HEK293T (cell line): ENCODE results near the gene TAF6.

Experiments
- CTCF ChIA-PET: fragments of 350-600 bp; formaldehyde crosslinking; extraction: SDS; loops from one replicate; lab custom pipeline; 2021; ENCODE audit warnings: antibody characterized with exemption, inconsistent platforms; lab: Yijun Ruan, JAX
- POLR2A ChIA-PET: fragments of 350-600 bp; formaldehyde crosslinking; extraction: SDS; loops from one replicate; lab custom pipeline; 2020; ENCODE audit warnings: antibody characterized with exemption, inconsistent platforms; lab: Yijun Ruan, JAX
- DNase-seq: peaks from one replicate; pipeline ENCODE4 v3.0.0; 2012; ENCODE audit warnings: mixed read lengths; ENCODE audit errors: extremely low spot score
- ARNT ChIP-seq: fragments of 450-650 bp; IDR thresholded peaks from 2 replicates; pipeline ENCODE4 v1.6.1; 2017; ENCODE audit warnings: mild to moderate bottlenecking
- BHLHE40 ChIP-seq: fragments of 450-650 bp; IDR thresholded peaks from 2 replicates; pipeline ENCODE4 v1.6.1; 2016; ENCODE audit warnings: mild to moderate bottlenecking, moderate library complexity, borderline replicate concordance
- CTBP1 ChIP-seq: fragments of 450-650 bp; IDR thresholded peaks from 2 replicates; pipeline ENCODE4 v1.6.1; 2016; ENCODE audit warnings: borderline replicate concordance
- ELF4 ChIP-seq: fragments of 450-650 bp; IDR thresholded peaks from 2 replicates; pipeline ENCODE4 v1.6.1; 2017; ENCODE audit warnings: antibody characterized with exemption
- FOXA1 ChIP-seq: fragments of 450-650 bp; IDR thresholded peaks from 2 replicates; pipeline ENCODE4 v1.6.1; 2016; ENCODE audit warnings: mild to moderate bottlenecking
- FOXK2 ChIP-seq: fragments of 450-650 bp; IDR thresholded peaks from 2 replicates; pipeline ENCODE4 v1.6.1; 2016; ENCODE audit warnings: mild to moderate bottlenecking
- FOXM1 ChIP-seq: fragments of 450-650 bp; IDR thresholded peaks from 2 replicates; pipeline ENCODE4 v1.6.1; 2017; ENCODE audit warnings: mild to moderate bottlenecking, borderline replicate concordance
- HDGF ChIP-seq: fragments of 450-650 bp; IDR thresholded peaks from 2 replicates; pipeline ENCODE4 v1.6.1; 2017; ENCODE audit warnings: antibody characterized with exemption, borderline replicate concordance
- L3MBTL2 ChIP-seq: fragments of 450-650 bp; conservative IDR thresholded peaks from 2 replicates; pipeline ENCODE4 v1.6.1; 2016; ENCODE audit warnings: mild to moderate bottlenecking
- LEF1 ChIP-seq: fragments of 450-650 bp; IDR thresholded peaks from 2 replicates; pipeline ENCODE4 v1.6.1; 2017; ENCODE audit warnings: mild to moderate bottlenecking, borderline replicate concordance
- NFRKB ChIP-seq: fragments of 450-650 bp; IDR thresholded peaks from 2 replicates; pipeline ENCODE4 v1.6.1; 2016; ENCODE audit warnings: mild to moderate bottlenecking, moderate library complexity
- PKNOX1 ChIP-seq: fragments of 450-650 bp; IDR thresholded peaks from 2 replicates; pipeline ENCODE4 v1.6.1; 2016
- SP1 ChIP-seq: fragments of 450-650 bp; IDR thresholded peaks from 2 replicates; pipeline ENCODE4 v1.6.1; 2017
- SUZ12 ChIP-seq: fragments of 450-650 bp; IDR thresholded peaks from 2 replicates; pipeline ENCODE4 v1.6.1; 2016; ENCODE audit warnings: mild to moderate bottlenecking
- TARDBP ChIP-seq: fragments of 450-650 bp; IDR thresholded peaks from 2 replicates; pipeline ENCODE4 v1.6.1; 2016
- ZNF384 ChIP-seq: fragments of 450-650 bp; IDR thresholded peaks from 2 replicates; pipeline ENCODE4 v1.6.1; 2016

Gene TAF6

GRCh38 chr7:100080907-100081534, 38.1 kb downstream of the TAF6 start:
- TF ChIP-seq FOXK2: no peak
- no peak for TF ChIP-seq SP1
- no peak for TF ChIP-seq ARNT
- no peak for TF ChIP-seq HDGF
- no peak for TF ChIP-seq ELF4
- no peak for TF ChIP-seq FOXA1
- TF ChIP-seq NFRKB: no peak
- TF ChIP-seq LEF1: no peak
- no peak for TF ChIP-seq PKNOX1
- TF ChIP-seq BHLHE40: no peak
- no peak for TF ChIP-seq ZNF384
- no peak for DNase-seq
- POLR2A ChIA-PET: interaction anchor here (0.8 to 2.5 kb wide), 2 partner anchors 20 to 87 kb away, joined by 3 to 26 read pairs; partner anchors contain the start of genes AP4M1 and MCM7
- CTCF ChIA-PET: interaction anchor here (0.5 kb wide), 1 partner anchor 76 kb away, joined by 6 read pairs; no protein-coding TSS in a partner anchor

- DNase-seq: no peak
- ChIA-PET CTCF (interaction anchor here (0.8 kb wide), 1 partner anchor 166 kb away, joined by 3 read pairs; no protein-coding TSS in a partner anchor), POLR2A (interaction anchor here (0.6 to 1.5 kb wide), 2 partner anchors 14 to 22 kb away, joined by 3 to 5 read pairs; partner anchors contain the start of genes AP4M1 and MCM7)
- no peak for TF ChIP-seq L3MBTL2
- no peak for TF ChIP-seq LEF1
- TF ChIP-seq FOXA1: no peak
- TF ChIP-seq ELF4: no peak
- TF ChIP-seq SP1: no peak
These were observed 40.1 kb downstream of the TAF6 start for GRCh38 chr7:100079024-100079560.

GRCh38 chr7:100077205-100077604, 42.0 kb downstream of the TAF6 start:
- CTCF ChIA-PET: no interaction called here
- no peak for DNase-seq
- TF ChIP-seq SP1: no peak
- TF ChIP-seq ELF4: no peak
- no peak for TF ChIP-seq L3MBTL2
- TF ChIP-seq ZNF384: no peak
- no peak for TF ChIP-seq ARNT
- no peak for TF ChIP-seq TARDBP
- TF ChIP-seq HDGF: no peak
- TF ChIP-seq CTBP1: no peak
- no peak for TF ChIP-seq FOXA1
- no peak for TF ChIP-seq FOXK2
- no peak for TF ChIP-seq PKNOX1
- no peak for TF ChIP-seq NFRKB
- TF ChIP-seq SUZ12: no peak
- no peak for TF ChIP-seq BHLHE40
- no peak for TF ChIP-seq LEF1
- TF ChIP-seq FOXM1: no peak
- POLR2A ChIA-PET: interaction anchor here (1.2 kb wide), 1 partner anchor 25 kb away, joined by 3 read pairs; the partner anchor contains the start of gene AP4M1

GRCh38 chr7:100075418-100075817, 43.7 kb downstream of the TAF6 start:
- POLR2A ChIA-PET: no interaction called here
- CTCF ChIA-PET: no interaction called here
- DNase-seq: no peak
- TF ChIP-seq BHLHE40: no peak
- TF ChIP-seq L3MBTL2: no peak
- TF ChIP-seq PKNOX1: no peak
- TF ChIP-seq SUZ12: no peak
- no peak for TF ChIP-seq FOXM1
- no peak for TF ChIP-seq FOXK2
- TF ChIP-seq ELF4: no peak

GRCh38 chr7:100074841-100075240, 44.3 kb downstream of the TAF6 start:
- no peak for DNase-seq
- POLR2A ChIA-PET: no interaction called here
- CTCF ChIA-PET: no interaction called here
- TF ChIP-seq FOXK2 (no peak), FOXM1 (no peak), CTBP1 (no peak), SP1 (no peak), HDGF (no peak), BHLHE40 (no peak), NFRKB (no peak), ARNT (no peak), ELF4 (no peak)

GRCh38 chr7:100072462-100072861, 46.7 kb downstream of the TAF6 start:
- CTCF ChIA-PET: no interaction called here
- DNase-seq: no peak
- no peak for TF ChIP-seq L3MBTL2
- TF ChIP-seq SP1: no peak
- TF ChIP-seq NFRKB: no peak
- TF ChIP-seq FOXK2: no peak
- no peak for TF ChIP-seq BHLHE40
- TF ChIP-seq FOXM1: no peak
- no peak for TF ChIP-seq TARDBP
- TF ChIP-seq ELF4: no peak
- no peak for TF ChIP-seq ZNF384
- TF ChIP-seq FOXA1: no peak
- no peak for TF ChIP-seq ARNT
- no peak for TF ChIP-seq PKNOX1
- no peak for TF ChIP-seq CTBP1
- TF ChIP-seq HDGF: no peak
- TF ChIP-seq SUZ12: no peak
- no peak for TF ChIP-seq LEF1
- POLR2A ChIA-PET: no interaction called here
